ENCODE measurements around the gene FOXK2.

DNA sequence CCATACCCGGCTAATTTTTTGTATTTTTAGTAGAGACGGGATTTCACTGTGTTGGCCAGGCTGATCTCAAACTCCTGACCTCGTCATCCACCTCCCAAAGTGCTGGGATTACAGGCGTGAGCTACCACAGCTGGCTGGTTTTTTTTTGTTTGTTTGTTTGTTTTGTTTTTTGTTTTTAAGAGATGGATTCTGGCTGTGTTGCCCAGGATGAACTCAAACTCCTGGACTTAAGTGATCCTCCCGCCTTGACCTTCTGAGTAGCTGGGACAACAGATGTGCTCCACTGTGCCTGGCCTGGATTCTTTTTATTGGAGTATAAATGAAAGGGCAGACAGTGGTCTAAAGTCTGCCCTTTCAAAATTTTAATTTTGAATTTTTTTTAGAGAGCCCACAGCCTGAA, 44.7 kb downstream of the FOXK2 start:
- TF ChIP-seq CTCF (IDR thresholded peaks at IDR 0.05), result no peak
- no peak for TF ChIP-seq EZH2 (IDR thresholded peaks at IDR 0.05; ENCODE audit: borderline replicate concordance, insufficient read depth, low read depth, low read length, poor library complexity, severe bottlenecking)

Measured in B cell (primary cell).